Fibroblast of pulmonary artery (primary cell): Measurements from ENCODE around the gene ADAT2.

Experiments
- DNase-seq: peaks from one replicate; pipeline ENCODE4 v3.0.0-alpha.2; 2010; ENCODE audit warnings: low read depth
- H3K4me3 ChIP-seq: replicated peaks from 2 replicates; pipeline ENCODE4 v1.5.1; 2011; ENCODE audit warnings: low read depth, mild to moderate bottlenecking, control low read depth, low read length, moderate library complexity
- TF ChIP-seq, protein P1 (sequence below): IDR thresholded peaks from 2 replicates; pipeline ENCODE4 v1.5.1; 2011; ENCODE audit warnings: mild to moderate bottlenecking, control low read depth, low read length, inconsistent platforms; ENCODE audit errors: missing control alignments

The ADAT2 gene

DNA sequence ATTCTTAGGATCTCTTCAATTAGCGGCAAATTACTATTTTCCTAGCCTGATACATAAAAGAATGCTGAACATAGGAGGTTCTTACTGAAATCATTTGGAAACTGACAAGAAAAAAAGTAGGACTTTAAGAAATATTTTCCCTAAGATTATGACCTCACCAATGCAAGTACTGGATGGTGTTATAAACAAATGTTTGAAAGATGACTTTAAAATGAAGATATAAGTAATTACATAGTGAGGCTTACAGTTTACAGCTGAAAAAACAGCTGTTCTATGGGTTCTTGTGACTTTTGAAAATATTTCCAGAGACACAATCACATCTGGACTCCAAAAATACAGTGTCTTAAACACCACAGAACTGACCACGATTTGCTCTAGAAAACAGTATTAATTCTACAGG, 64.9 kb downstream of the ADAT2 start:
- TF ChIP-seq, protein P1, sequence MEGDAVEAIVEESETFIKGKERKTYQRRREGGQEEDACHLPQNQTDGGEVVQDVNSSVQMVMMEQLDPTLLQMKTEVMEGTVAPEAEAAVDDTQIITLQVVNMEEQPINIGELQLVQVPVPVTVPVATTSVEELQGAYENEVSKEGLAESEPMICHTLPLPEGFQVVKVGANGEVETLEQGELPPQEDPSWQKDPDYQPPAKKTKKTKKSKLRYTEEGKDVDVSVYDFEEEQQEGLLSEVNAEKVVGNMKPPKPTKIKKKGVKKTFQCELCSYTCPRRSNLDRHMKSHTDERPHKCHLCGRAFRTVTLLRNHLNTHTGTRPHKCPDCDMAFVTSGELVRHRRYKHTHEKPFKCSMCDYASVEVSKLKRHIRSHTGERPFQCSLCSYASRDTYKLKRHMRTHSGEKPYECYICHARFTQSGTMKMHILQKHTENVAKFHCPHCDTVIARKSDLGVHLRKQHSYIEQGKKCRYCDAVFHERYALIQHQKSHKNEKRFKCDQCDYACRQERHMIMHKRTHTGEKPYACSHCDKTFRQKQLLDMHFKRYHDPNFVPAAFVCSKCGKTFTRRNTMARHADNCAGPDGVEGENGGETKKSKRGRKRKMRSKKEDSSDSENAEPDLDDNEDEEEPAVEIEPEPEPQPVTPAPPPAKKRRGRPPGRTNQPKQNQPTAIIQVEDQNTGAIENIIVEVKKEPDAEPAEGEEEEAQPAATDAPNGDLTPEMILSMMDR: no peak
- no peak for DNase-seq
- H3K4me3 ChIP-seq: no peak overlapping the region

GRCh38 chr6:143376861-143377260, 73.6 kb downstream of the ADAT2 start:
- DNase-seq: no peak
- TF ChIP-seq, protein P1: no peak
- no peak overlapping the region for H3K4me3 ChIP-seq

- TF ChIP-seq, protein P1: no peak
- DNase-seq: no peak
- H3K4me3 ChIP-seq: no peak overlapping the region
Measured at GRCh38 chr6:143376375-143376774, 74.1 kb downstream of the ADAT2 start.

DNA sequence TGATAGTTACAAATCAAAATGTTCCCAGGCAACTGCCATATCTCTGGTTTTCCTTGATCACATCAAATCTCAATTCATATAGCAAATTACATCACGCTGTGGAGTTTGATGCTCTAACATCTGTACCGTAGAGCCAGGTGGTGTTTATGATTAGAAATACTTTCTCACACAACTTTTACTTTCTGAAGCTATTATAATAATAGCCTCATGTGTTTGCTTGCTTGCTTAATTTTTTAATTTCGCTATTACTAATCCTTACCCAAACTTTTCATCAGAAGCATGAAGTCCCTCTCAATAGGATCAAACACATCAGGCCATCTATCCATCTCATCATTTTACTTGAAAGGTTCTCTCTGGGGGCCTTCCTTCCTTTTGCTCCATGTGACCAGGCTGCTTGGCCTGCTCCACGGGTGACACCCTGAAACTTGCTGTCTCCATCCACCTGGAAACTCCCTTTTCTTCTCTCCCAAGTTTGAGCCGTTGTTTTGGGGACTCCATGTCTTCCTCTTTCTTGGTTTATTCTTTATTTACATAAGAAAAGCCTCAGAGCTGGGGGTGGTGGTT, 75.4 kb downstream of the ADAT2 start:
- no peak overlapping the region for H3K4me3 ChIP-seq
- TF ChIP-seq, protein P1: no peak
- no peak for DNase-seq

DNA sequence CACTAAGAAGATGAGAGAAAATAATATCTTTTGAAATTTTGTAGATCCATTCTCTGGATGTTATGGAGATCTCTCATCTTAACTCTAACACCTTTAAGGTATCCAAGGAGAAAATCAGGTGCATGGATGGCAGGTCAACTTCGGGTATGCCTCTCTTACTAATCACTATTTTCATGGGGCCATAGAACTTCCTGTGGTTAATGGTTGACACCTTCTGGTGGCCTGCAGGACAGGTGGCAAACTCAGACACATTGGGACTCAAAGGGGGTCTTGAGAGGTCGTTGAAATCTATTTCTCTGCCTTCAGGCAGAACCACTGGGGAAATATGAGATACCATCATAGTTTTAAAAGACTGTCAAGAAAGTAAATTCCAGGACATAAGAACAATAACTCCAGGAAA, 76.5 kb downstream of the ADAT2 start:
- no peak overlapping the region for H3K4me3 ChIP-seq
- DNase-seq: no peak
- TF ChIP-seq, protein P1: no peak
